ENCODE results near the gene ECSCR. TPM values are rescaled to one million over a fixed set of nuclear protein-coding genes. Genes with fewer than 3 reads are reported as not detected.

ECSCR gene
- total RNA-seq, 2 experiments from 2014 or later = not detected

- H4K20me1 ChIP-seq (ENCODE audit: insufficient read depth, low read length) = no peaks in the 10 kb centered on the region
- ChIA-PET CTCF (ENCODE audit: unreplicated experiment) (interaction anchor here (0.5 kb wide), 1 partner anchor 124 kb away, joined by 3 read pairs; no protein-coding TSS in a partner anchor), POLR2A (interaction anchor here (1.2 kb wide), 1 partner anchor 18 kb away, joined by 6 read pairs; the partner anchor contains the start of gene DNAJC18)
- no peak overlapping the region for H3K4me2 ChIP-seq (ENCODE audit: low read length)
- TF ChIP-seq, protein P1, sequence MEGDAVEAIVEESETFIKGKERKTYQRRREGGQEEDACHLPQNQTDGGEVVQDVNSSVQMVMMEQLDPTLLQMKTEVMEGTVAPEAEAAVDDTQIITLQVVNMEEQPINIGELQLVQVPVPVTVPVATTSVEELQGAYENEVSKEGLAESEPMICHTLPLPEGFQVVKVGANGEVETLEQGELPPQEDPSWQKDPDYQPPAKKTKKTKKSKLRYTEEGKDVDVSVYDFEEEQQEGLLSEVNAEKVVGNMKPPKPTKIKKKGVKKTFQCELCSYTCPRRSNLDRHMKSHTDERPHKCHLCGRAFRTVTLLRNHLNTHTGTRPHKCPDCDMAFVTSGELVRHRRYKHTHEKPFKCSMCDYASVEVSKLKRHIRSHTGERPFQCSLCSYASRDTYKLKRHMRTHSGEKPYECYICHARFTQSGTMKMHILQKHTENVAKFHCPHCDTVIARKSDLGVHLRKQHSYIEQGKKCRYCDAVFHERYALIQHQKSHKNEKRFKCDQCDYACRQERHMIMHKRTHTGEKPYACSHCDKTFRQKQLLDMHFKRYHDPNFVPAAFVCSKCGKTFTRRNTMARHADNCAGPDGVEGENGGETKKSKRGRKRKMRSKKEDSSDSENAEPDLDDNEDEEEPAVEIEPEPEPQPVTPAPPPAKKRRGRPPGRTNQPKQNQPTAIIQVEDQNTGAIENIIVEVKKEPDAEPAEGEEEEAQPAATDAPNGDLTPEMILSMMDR (conservative IDR thresholded peaks at IDR 0.05; ENCODE audit: low read length) = no peak
- TF ChIP-seq EZH2phosphoT487 (IDR thresholded peaks at IDR 0.05; ENCODE audit: borderline replicate concordance, low read depth, low read length) = no peak
- H3K4me3 ChIP-seq (ENCODE audit: low read depth, low read length, poor library complexity, severe bottlenecking) = no peak overlapping the region
- no peaks in the 10 kb centered on the region for H3K9me2 ChIP-seq (ENCODE audit: insufficient read depth, low read length)
- H3K36me3 ChIP-seq (ENCODE audit: insufficient read depth, low read length) = no peaks in the 10 kb centered on the region
- no peak overlapping the region for H2AFZ ChIP-seq (ENCODE audit: low read length)
- H3K9me3 ChIP-seq (ENCODE audit: low read length) = no peaks in the 10 kb centered on the region
- DNase-seq (ENCODE audit: low spot score) = no peak
- no peaks in the 10 kb centered on the region for H3K79me2 ChIP-seq (ENCODE audit: insufficient read depth, low read depth, low read length)
- no peak overlapping the region for H3K27ac ChIP-seq (ENCODE audit: low read depth, low read length, poor library complexity, severe bottlenecking)
- no TSS peak for BruUV-seq (replicated peaks)
- intact Hi-C loops (cut with micrococcal nuclease; ENCODE audit: unreplicated experiment) = no loop called here
- peaks cover 8% of the 10 kb centered on the region for H3K4me1 ChIP-seq (ENCODE audit: insufficient read depth, low read length, poor library complexity, severe bottlenecking)
Observed at GRCh38 chr5:139457241-139457640, 5.3 kb downstream of the ECSCR start.

- no peak for DNase-seq (ENCODE audit: low spot score)
- no peaks in the 10 kb centered on the region for H4K20me1 ChIP-seq (ENCODE audit: insufficient read depth, low read length)
- H3K27ac ChIP-seq (ENCODE audit: low read depth, low read length, poor library complexity, severe bottlenecking) = no peak overlapping the region
- no peaks in the 10 kb centered on the region for H3K79me2 ChIP-seq (ENCODE audit: insufficient read depth, low read depth, low read length)
- BruUV-seq (replicated peaks) = no TSS peak
- intact Hi-C loops (cut with micrococcal nuclease; ENCODE audit: unreplicated experiment) = no loop called here
- H3K9me2 ChIP-seq (ENCODE audit: insufficient read depth, low read length) = no peaks in the 10 kb centered on the region
- ChIA-PET CTCF (ENCODE audit: unreplicated experiment) (no interaction called here), POLR2A (no interaction called here)
- no peaks in the 10 kb centered on the region for H3K36me3 ChIP-seq (ENCODE audit: insufficient read depth, low read length)
- peaks cover 8% of the 10 kb centered on the region for H3K4me1 ChIP-seq (ENCODE audit: insufficient read depth, low read length, poor library complexity, severe bottlenecking)
- H3K9me3 ChIP-seq (ENCODE audit: low read length) = no peaks in the 10 kb centered on the region
- H3K4me2 ChIP-seq (ENCODE audit: low read length) = no peak overlapping the region
- no peak overlapping the region for H2AFZ ChIP-seq (ENCODE audit: low read length)
- no peak overlapping the region for H3K4me3 ChIP-seq (ENCODE audit: low read depth, low read length, poor library complexity, severe bottlenecking)
- TF ChIP-seq, protein P1 (conservative IDR thresholded peaks at IDR 0.05; ENCODE audit: low read length) = no peak
- TF ChIP-seq EZH2phosphoT487 (IDR thresholded peaks at IDR 0.05; ENCODE audit: borderline replicate concordance, low read depth, low read length) = no peak
Observed at GRCh38 chr5:139456776-139457175, 5.8 kb downstream of the ECSCR start.

DNA sequence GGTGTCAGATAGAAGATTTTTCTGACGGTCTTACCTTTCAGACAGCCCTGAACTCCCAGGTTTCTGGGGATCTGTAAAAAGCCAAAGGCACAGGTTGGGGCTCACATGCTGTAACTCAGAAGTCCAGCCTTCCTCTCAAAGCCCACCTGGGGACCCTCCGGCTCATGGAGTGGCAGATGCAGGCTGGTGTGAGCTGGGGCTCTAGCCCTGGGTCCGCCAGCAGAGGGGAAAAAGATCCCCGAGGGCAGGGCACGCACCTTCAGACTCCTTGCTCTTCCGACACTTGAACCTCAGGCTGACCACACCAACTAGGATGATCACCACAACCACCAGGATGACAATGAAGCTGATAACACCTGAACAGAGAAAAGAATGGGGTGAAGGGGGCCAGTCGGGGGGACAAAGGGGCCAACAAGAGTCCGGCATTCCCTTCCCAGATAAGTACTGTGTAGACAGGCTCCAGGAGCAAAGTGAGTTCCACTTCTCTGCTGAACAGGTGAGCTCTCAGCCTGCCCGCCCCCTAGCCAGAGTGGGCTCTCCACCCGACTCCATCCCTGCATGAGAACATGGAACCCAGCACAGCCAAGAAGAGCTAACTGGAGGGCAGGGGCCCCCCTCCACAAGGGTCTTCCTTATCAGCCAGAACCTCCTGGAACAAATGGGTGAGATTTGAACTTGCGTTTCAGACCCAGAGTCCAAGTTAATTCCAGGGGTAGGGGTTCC, 7.8 kb downstream of the ECSCR start:
- TF ChIP-seq EZH2phosphoT487 (IDR thresholded peaks at IDR 0.05; ENCODE audit: borderline replicate concordance, low read depth, low read length) = no peak
- TF ChIP-seq, protein P1 (conservative IDR thresholded peaks at IDR 0.05; ENCODE audit: low read length) = no peak
- intact Hi-C loops (cut with micrococcal nuclease; ENCODE audit: unreplicated experiment) = no loop called here
- no peak overlapping the region for H3K4me3 ChIP-seq (ENCODE audit: low read depth, low read length, poor library complexity, severe bottlenecking)
- H3K36me3 ChIP-seq (ENCODE audit: insufficient read depth, low read length) = no peaks in the 10 kb centered on the region
- no peaks in the 10 kb centered on the region for H3K79me2 ChIP-seq (ENCODE audit: insufficient read depth, low read depth, low read length)
- BruUV-seq (replicated peaks) = no TSS peak
- ChIA-PET CTCF (ENCODE audit: unreplicated experiment) (no interaction called here), POLR2A (interaction anchor here (0.8 to 1.3 kb wide), 2 partner anchors 11 to 15 kb away, joined by 3 read pairs; partner anchors contain the start of gene DNAJC18)
- H4K20me1 ChIP-seq (ENCODE audit: insufficient read depth, low read length) = no peaks in the 10 kb centered on the region
- no peak overlapping the region for H3K27ac ChIP-seq (ENCODE audit: low read depth, low read length, poor library complexity, severe bottlenecking)
- no peak overlapping the region for H3K4me2 ChIP-seq (ENCODE audit: low read length)
- peaks cover 8% of the 10 kb centered on the region for H3K4me1 ChIP-seq (ENCODE audit: insufficient read depth, low read length, poor library complexity, severe bottlenecking)
- H3K9me2 ChIP-seq (ENCODE audit: insufficient read depth, low read length) = no peaks in the 10 kb centered on the region
- no peak overlapping the region for H2AFZ ChIP-seq (ENCODE audit: low read length)
- no peaks in the 10 kb centered on the region for H3K9me3 ChIP-seq (ENCODE audit: low read length)
- DNase-seq (ENCODE audit: low spot score) = no peak
